ENCODE measurements around the gene WDR5. TPM values are rescaled to one million over a fixed set of nuclear protein-coding genes. Genes with fewer than 3 reads are reported as not detected.
"Not testable (repeated sequence)": the region's sequence is repeated elsewhere in the genome, so short reads cannot be mapped to it uniquely, and the experiment has no call there.

WDR5 gene
- total RNA-seq, 2 donors from 2014 or later: 53.8 to 57.2 TPM

GRCh38 chr9:134099123-134099761 is 36.6 kb upstream of the WDR5 start:
- no peak overlapping the region for H3K27ac Mint-ChIP-seq
- peak; percentile 87 for TF ChIP-seq CTCF (conservative IDR thresholded peaks at IDR 0.05)
- H3K27me3 Mint-ChIP-seq (ENCODE audit: insufficient read depth): peaks cover 9% of the 10 kb centered on the region
- peaks cover 10% of the 10 kb centered on the region for H3K9me3 Mint-ChIP-seq
- 63 to 71% methylated on average over 7 to 13 of the region's 13 CpGs for WGBS, 2 experiments (ENCODE audit: insufficient coverage in 1 of 2, insufficient read length in 1 of 2)
- H3K36me3 ChIP-seq (ENCODE audit: control insufficient read depth, insufficient read depth, low read length): no peaks in the 10 kb centered on the region
- no peaks in the 10 kb centered on the region for H3K36me3 Mint-ChIP-seq (ENCODE audit: low read depth)
- no peaks in the 10 kb centered on the region for H3K4me1 ChIP-seq (ENCODE audit: control insufficient read depth, insufficient read depth, low read length)
- no peak overlapping the region for H3K27ac ChIP-seq (ENCODE audit: low read depth, low read length)
- peaks cover 4% of the 10 kb centered on the region for H3K9me3 ChIP-seq (ENCODE audit: control insufficient read depth, low read length)
- H3K4me1 Mint-ChIP-seq: no peaks in the 10 kb centered on the region
- H3K4me3 Mint-ChIP-seq: no peak overlapping the region
- DNase-seq: peak; percentile 84
- H3K9ac ChIP-seq (ENCODE audit: extremely low read depth, low read length, poor library complexity, severe bottlenecking): no peak overlapping the region
- H3K27me3 ChIP-seq (ENCODE audit: control insufficient read depth, insufficient read depth, low read length, poor library complexity, severe bottlenecking): no peaks in the 10 kb centered on the region
- H3K4me3 ChIP-seq (ENCODE audit: low read length): no peak overlapping the region

GRCh38 chr9:134100040-134100439 is 35.8 kb upstream of the WDR5 start:
- Histone ChIP-seq H3K27ac (ENCODE audit: low read depth, low read length) (no peak overlapping the region), H3K27me3 (ENCODE audit: control insufficient read depth, insufficient read depth, low read length, poor library complexity, severe bottlenecking) (no peaks in the 10 kb centered on the region), H3K9me3 (ENCODE audit: control insufficient read depth, low read length) (peaks cover 4% of the 10 kb centered on the region), H3K9ac (ENCODE audit: extremely low read depth, low read length, poor library complexity, severe bottlenecking) (no peak overlapping the region), H3K36me3 (ENCODE audit: control insufficient read depth, insufficient read depth, low read length) (no peaks in the 10 kb centered on the region), H3K4me3 (ENCODE audit: low read length) (no peak overlapping the region), H3K4me1 (ENCODE audit: control insufficient read depth, insufficient read depth, low read length) (no peaks in the 10 kb centered on the region)
- H3K4me1 Mint-ChIP-seq: no peaks in the 10 kb centered on the region
- 90 to 93% methylated on average over 4 to 5 of the region's 5 CpGs for WGBS, 2 experiments (ENCODE audit: insufficient coverage in 1 of 2, insufficient read length in 1 of 2)
- TF ChIP-seq CTCF (conservative IDR thresholded peaks at IDR 0.05): no peak
- no peak overlapping the region for H3K27ac Mint-ChIP-seq
- H3K36me3 Mint-ChIP-seq (ENCODE audit: low read depth): no peaks in the 10 kb centered on the region
- peaks cover 9% of the 10 kb centered on the region for H3K27me3 Mint-ChIP-seq (ENCODE audit: insufficient read depth)
- H3K4me3 Mint-ChIP-seq: no peak overlapping the region
- no peak for DNase-seq
- H3K9me3 Mint-ChIP-seq: peaks cover 18% of the 10 kb centered on the region

DNA sequence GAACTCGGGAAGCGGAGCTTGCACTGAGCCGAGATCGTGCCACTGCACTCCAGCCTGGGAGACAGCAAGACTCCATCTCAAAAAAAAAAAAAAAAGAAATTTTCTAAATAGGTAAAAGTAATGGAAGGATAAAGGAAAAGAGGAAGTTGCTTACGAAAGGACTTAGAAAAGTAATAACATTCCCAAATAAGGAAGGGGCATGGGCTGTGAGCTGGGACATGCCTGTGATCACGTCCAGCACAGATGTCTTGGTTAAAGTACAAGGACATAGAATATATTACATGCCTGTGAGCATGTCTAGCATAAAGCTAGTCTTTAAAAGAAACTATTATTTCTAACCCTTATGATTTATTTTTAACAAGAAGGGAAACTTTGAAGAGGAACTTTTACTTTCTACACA is 34.7 kb upstream of the WDR5 start:
- H3K9me3 Mint-ChIP-seq: peaks cover 23% of the 10 kb centered on the region
- not testable (repeated sequence) for H3K4me3 Mint-ChIP-seq; H3K4me1 ChIP-seq (ENCODE audit: control insufficient read depth, insufficient read depth, low read length); H3K9ac ChIP-seq (ENCODE audit: extremely low read depth, low read length, poor library complexity, severe bottlenecking); H3K27ac Mint-ChIP-seq; H3K27me3 ChIP-seq (ENCODE audit: control insufficient read depth, insufficient read depth, low read length, poor library complexity, severe bottlenecking); DNase-seq; H3K4me1 Mint-ChIP-seq; H3K36me3 ChIP-seq (ENCODE audit: control insufficient read depth, insufficient read depth, low read length); H3K4me3 ChIP-seq (ENCODE audit: low read length); H3K36me3 Mint-ChIP-seq (ENCODE audit: low read depth); H3K9me3 ChIP-seq (ENCODE audit: control insufficient read depth, low read length); H3K27ac ChIP-seq (ENCODE audit: low read depth, low read length)
- 81% methylated on average over 6 of the region's 6 CpGs; no CpG with 5 or more reads in 1 of the 2 experiments for WGBS, 2 experiments (ENCODE audit: insufficient coverage in 1 of 2, insufficient read length in 1 of 2)
- peaks cover 11% of the 10 kb centered on the region for H3K27me3 Mint-ChIP-seq (ENCODE audit: insufficient read depth)
